Measurements from ENCODE around the gene GNG12.

GNG12 gene

DNA sequence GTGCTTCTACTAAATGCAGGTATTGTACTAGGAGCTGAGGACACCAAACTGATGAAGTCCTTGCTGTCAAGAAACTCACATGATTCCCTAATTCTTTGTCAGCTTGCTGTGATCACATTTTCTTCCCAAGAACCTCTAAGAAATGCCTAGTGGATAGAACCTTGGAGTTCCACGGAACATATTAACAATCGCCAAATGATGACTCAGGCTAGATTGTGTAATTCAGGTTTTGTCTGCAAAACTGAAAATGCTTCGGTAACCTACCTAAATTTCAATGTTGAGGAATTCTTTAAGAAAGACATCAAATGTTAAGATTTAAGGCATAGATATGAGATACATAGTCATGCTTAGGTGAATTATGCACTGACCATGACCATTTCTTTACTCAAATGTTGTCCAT, 150.0 kb downstream of the GNG12 start:
- H2AFZ ChIP-seq (ENCODE audit: low read depth, low read length, severe bottlenecking) = no peak overlapping the region
- no peak for TF ChIP-seq EZH2phosphoT487 (conservative IDR thresholded peaks at IDR 0.05; ENCODE audit: low read length)
- TF ChIP-seq, protein P1, sequence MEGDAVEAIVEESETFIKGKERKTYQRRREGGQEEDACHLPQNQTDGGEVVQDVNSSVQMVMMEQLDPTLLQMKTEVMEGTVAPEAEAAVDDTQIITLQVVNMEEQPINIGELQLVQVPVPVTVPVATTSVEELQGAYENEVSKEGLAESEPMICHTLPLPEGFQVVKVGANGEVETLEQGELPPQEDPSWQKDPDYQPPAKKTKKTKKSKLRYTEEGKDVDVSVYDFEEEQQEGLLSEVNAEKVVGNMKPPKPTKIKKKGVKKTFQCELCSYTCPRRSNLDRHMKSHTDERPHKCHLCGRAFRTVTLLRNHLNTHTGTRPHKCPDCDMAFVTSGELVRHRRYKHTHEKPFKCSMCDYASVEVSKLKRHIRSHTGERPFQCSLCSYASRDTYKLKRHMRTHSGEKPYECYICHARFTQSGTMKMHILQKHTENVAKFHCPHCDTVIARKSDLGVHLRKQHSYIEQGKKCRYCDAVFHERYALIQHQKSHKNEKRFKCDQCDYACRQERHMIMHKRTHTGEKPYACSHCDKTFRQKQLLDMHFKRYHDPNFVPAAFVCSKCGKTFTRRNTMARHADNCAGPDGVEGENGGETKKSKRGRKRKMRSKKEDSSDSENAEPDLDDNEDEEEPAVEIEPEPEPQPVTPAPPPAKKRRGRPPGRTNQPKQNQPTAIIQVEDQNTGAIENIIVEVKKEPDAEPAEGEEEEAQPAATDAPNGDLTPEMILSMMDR (IDR thresholded peaks at IDR 0.05; ENCODE audit: insufficient read depth, low read length, poor library complexity, severe bottlenecking) = no peak
- H4K20me1 ChIP-seq (ENCODE audit: low read depth, low read length) = no peaks in the 10 kb centered on the region
- H3K9me3 ChIP-seq (ENCODE audit: insufficient read depth, low read length) = no peaks in the 10 kb centered on the region
- H3K27ac ChIP-seq (ENCODE audit: low read depth, low read length) = no peak overlapping the region
- no peaks in the 10 kb centered on the region for H3K27me3 ChIP-seq (ENCODE audit: low read length)
- no peak overlapping the region for H3K4me2 ChIP-seq (ENCODE audit: low read depth, low read length, poor library complexity, severe bottlenecking)
- no peaks in the 10 kb centered on the region for H3K9me2 ChIP-seq (replicated peaks; ENCODE audit: insufficient read depth, low read length)
- H3F3A ChIP-seq (ENCODE audit: insufficient read depth) = peaks cover 12% of the 10 kb centered on the region; the same call in 1 of the 2 replicates
- no peaks in the 10 kb centered on the region; the same call in 1 of the 2 replicates for H3K36me3 ChIP-seq (ENCODE audit: low read length)
- H3K4me3 ChIP-seq (ENCODE audit: insufficient read depth, low read length, poor library complexity, severe bottlenecking) = no peak overlapping the region
- H3K79me2 ChIP-seq (ENCODE audit: insufficient read depth, low read length) = no peaks in the 10 kb centered on the region
- no peak overlapping the region for H3K9ac ChIP-seq (ENCODE audit: low read length)

DNA sequence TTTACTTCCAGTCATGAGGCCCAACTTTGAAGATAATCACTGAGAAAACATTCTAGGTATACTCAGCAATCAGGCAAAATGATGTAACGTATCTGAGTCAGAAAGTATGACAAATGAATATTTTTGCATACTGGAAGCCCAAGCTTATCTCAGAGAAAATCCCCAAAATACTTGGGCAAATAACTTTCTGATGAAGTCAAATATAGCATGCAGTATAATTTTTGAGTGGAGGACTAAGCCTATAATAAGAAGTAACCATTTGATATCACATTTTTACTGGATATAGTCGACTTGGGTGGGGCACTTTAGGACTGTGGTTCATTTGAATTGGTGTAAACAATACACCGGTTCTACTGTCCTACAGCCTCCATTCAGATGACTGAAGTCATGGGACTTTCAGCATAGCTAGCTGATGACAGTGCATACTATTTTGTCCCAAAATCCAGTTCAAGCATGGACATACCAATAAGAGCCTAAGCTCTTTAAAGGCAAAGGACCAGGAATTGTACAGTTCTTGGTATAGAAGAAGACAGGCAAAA, 150.5 kb downstream of the GNG12 start:
- no peaks in the 10 kb centered on the region for H3K9me3 ChIP-seq (ENCODE audit: insufficient read depth, low read length)
- TF ChIP-seq, protein P1 (IDR thresholded peaks at IDR 0.05; ENCODE audit: insufficient read depth, low read length, poor library complexity, severe bottlenecking) = no peak
- no peak for TF ChIP-seq EZH2phosphoT487 (conservative IDR thresholded peaks at IDR 0.05; ENCODE audit: low read length)
- no peak overlapping the region for H3K4me2 ChIP-seq (ENCODE audit: low read depth, low read length, poor library complexity, severe bottlenecking)
- H3K79me2 ChIP-seq (ENCODE audit: insufficient read depth, low read length) = no peaks in the 10 kb centered on the region
- H3K27me3 ChIP-seq (ENCODE audit: low read length) = no peaks in the 10 kb centered on the region
- no peak overlapping the region for H2AFZ ChIP-seq (ENCODE audit: low read depth, low read length, severe bottlenecking)
- no peaks in the 10 kb centered on the region; the same call in 1 of the 2 replicates for H3K36me3 ChIP-seq (ENCODE audit: low read length)
- no peak overlapping the region for H3K9ac ChIP-seq (ENCODE audit: low read length)
- H3K4me3 ChIP-seq (ENCODE audit: insufficient read depth, low read length, poor library complexity, severe bottlenecking) = no peak overlapping the region
- H3K9me2 ChIP-seq (replicated peaks; ENCODE audit: insufficient read depth, low read length) = no peaks in the 10 kb centered on the region
- no peak overlapping the region for H3K27ac ChIP-seq (ENCODE audit: low read depth, low read length)
- peaks cover 12% of the 10 kb centered on the region; the same call in 1 of the 2 replicates for H3F3A ChIP-seq (ENCODE audit: insufficient read depth)
- no peaks in the 10 kb centered on the region for H4K20me1 ChIP-seq (ENCODE audit: low read depth, low read length)

DNA sequence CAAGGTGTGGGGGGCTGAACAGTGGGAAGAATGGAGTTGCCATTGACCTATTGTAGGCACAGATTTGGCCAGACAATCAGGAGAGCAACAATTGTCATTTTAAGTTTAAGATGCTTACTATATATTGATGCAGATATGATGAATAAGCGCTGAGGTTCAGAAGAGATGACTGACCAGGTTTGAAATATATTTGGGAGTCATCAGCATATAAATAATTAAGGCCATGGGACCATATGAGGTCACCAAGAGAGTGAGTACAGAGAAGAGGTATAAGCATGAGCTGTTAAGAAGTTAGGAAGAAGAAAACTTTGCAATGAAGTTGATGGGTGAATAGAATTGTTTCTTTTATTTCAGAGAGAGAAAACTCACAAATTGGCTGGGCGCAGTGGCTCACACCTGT, 152.8 kb downstream of the GNG12 start:
- Histone ChIP-seq H3K27ac (ENCODE audit: low read depth, low read length) (no peak overlapping the region), H3K9me2 (replicated peaks; ENCODE audit: insufficient read depth, low read length) (no peaks in the 10 kb centered on the region), H2AFZ (ENCODE audit: low read depth, low read length, severe bottlenecking) (no peak overlapping the region), H4K20me1 (ENCODE audit: low read depth, low read length) (no peaks in the 10 kb centered on the region), H3K4me3 (ENCODE audit: insufficient read depth, low read length, poor library complexity, severe bottlenecking) (no peak overlapping the region), H3K79me2 (ENCODE audit: insufficient read depth, low read length) (no peaks in the 10 kb centered on the region), H3F3A (ENCODE audit: insufficient read depth) (peaks cover 12% of the 10 kb centered on the region; the same call in 1 of the 2 replicates), H3K9ac (ENCODE audit: low read length) (no peak overlapping the region), H3K27me3 (ENCODE audit: low read length) (no peaks in the 10 kb centered on the region), H3K36me3 (ENCODE audit: low read length) (no peaks in the 10 kb centered on the region), H3K9me3 (ENCODE audit: insufficient read depth, low read length) (no peaks in the 10 kb centered on the region), H3K4me2 (ENCODE audit: low read depth, low read length, poor library complexity, severe bottlenecking) (no peak overlapping the region)
- TF ChIP-seq EZH2phosphoT487 (conservative IDR thresholded peaks at IDR 0.05; ENCODE audit: low read length) = no peak
- TF ChIP-seq, protein P1 (IDR thresholded peaks at IDR 0.05; ENCODE audit: insufficient read depth, low read length, poor library complexity, severe bottlenecking) = no peak

All from SU-DHL-6 (cell line).